ENCODE measurements around the gene SERPINA9.

SERPINA9 gene

GRCh38 chr14:94461526-94462218, 14.3 kb downstream of the SERPINA9 start:
- DNase-seq (ENCODE audit: low read depth) = no peak
- peaks cover 29% of the 10 kb centered on the region for H3K27me3 ChIP-seq (replicated peaks; ENCODE audit: control insufficient read depth, insufficient read depth, low read length)
- peaks cover 16% of the 10 kb centered on the region for H3K9me3 ChIP-seq (ENCODE audit: control insufficient read depth, low read length)
- no peak overlapping the region for H3K4me3 ChIP-seq (ENCODE audit: low read length)
- H3K9ac ChIP-seq (ENCODE audit: low read length) = no peak overlapping the region
- H3K4me1 ChIP-seq (ENCODE audit: control insufficient read depth, insufficient read depth, low read length) = no peaks in the 10 kb centered on the region
- no peaks in the 10 kb centered on the region for H3K36me3 ChIP-seq (ENCODE audit: control insufficient read depth, insufficient read depth, low read length, severe bottlenecking)

DNA sequence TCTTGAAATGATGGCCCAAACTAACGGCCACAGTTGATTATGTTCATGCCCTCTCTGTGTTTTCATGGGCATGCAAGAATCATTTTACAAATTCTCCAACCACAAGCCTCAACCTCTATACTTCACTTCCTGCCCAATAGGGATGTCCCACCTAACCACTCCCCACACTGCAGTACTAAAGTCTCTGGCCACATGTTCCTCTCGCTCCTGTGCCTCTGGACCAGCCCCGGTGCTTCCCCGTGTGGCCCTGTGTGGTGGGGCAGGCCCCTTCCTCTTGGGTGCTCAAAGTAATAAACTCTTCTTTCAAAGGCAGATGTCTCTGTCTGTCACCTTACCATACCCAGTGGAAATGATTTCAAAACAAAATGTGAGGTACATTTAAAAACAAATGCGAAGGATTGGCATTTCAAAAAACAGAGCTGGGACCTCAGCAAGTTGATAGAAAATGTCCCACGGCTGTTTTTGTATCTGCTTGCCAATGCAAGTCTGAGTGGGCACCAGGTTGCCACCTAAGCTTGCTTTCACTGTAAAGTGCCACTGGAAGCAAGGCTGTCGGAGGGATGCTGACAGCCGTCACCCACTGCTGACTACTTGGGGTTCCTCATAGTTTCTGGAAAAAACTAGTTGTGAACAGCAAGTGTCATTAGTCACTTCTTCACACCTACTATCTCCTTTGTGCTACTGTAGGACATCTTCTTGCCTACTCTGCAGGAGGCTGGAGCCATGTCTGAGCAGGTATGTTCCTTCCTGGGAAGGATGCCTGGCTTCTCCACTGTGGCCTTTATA, 15.2 kb downstream of the SERPINA9 start:
- no peak overlapping the region for H3K9ac ChIP-seq (ENCODE audit: low read length)
- peaks cover 22% of the 10 kb centered on the region for H3K9me3 ChIP-seq (ENCODE audit: control insufficient read depth, low read length)
- no peaks in the 10 kb centered on the region for H3K36me3 ChIP-seq (ENCODE audit: control insufficient read depth, insufficient read depth, low read length, severe bottlenecking)
- H3K4me3 ChIP-seq (ENCODE audit: low read length) = no peak overlapping the region
- DNase-seq (ENCODE audit: low read depth) = no peak
- no peaks in the 10 kb centered on the region for H3K4me1 ChIP-seq (ENCODE audit: control insufficient read depth, insufficient read depth, low read length)
- H3K27me3 ChIP-seq (replicated peaks; ENCODE audit: control insufficient read depth, insufficient read depth, low read length) = peaks cover 28% of the 10 kb centered on the region

GRCh38 chr14:94458558-94459205, 17.3 kb downstream of the SERPINA9 start:
- no peak for DNase-seq (ENCODE audit: low read depth)
- peaks cover 21% of the 10 kb centered on the region for H3K9me3 ChIP-seq (ENCODE audit: control insufficient read depth, low read length)
- H3K4me3 ChIP-seq (ENCODE audit: low read length) = no peak overlapping the region
- H3K27me3 ChIP-seq (replicated peaks; ENCODE audit: control insufficient read depth, insufficient read depth, low read length) = peaks cover 17% of the 10 kb centered on the region
- no peaks in the 10 kb centered on the region for H3K36me3 ChIP-seq (ENCODE audit: control insufficient read depth, insufficient read depth, low read length, severe bottlenecking)
- H3K4me1 ChIP-seq (ENCODE audit: control insufficient read depth, insufficient read depth, low read length) = no peaks in the 10 kb centered on the region
- H3K9ac ChIP-seq (ENCODE audit: low read length) = no peak overlapping the region

DNA sequence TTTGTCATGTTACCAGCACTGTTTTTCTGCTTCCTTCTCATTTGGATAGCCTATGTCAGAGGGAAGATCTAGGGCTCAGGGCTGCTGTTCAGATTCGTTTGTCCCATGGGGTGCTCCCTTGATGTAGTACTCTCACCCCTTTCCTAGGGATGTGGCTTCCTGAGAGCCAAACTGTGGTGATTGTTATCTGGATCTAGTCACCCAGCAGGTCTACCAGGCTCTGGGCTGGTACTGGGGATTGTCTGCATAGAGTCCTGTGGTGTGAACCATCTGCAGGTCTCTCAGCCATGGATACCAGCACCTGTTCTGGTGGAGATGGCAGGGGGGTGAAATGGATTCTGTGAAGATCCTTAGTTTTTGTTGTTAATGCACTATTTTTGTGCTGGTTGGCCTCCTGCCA, 17.9 kb downstream of the SERPINA9 start:
- peaks cover 11% of the 10 kb centered on the region for H3K27me3 ChIP-seq (replicated peaks; ENCODE audit: control insufficient read depth, insufficient read depth, low read length)
- no peaks in the 10 kb centered on the region for H3K4me1 ChIP-seq (ENCODE audit: control insufficient read depth, insufficient read depth, low read length)
- no peak for DNase-seq (ENCODE audit: low read depth)

DNA sequence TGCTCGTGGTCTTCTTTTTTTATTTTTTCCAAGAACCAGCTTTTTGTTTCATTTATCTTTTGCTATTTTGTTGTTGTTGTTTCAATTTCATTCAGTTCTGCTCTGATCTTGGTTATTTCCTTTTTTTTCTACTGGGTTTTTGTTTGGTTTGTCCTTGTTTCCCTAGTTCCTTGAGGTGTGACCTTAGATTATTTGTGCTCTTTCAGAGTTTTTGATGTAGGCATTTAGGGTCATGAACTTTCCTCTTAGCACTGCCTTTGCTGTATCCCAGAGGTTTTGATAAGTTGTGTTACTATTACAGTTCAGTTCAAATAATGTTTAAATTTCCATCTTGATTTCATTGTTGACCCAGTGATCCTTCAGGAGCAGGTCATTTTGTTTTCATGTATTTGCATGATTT, 20.1 kb downstream of the SERPINA9 start:
- Histone ChIP-seq H3K9ac (ENCODE audit: low read length) (no peak overlapping the region), H3K36me3 (ENCODE audit: control insufficient read depth, insufficient read depth, low read length, severe bottlenecking) (no peaks in the 10 kb centered on the region), H3K9me3 (ENCODE audit: control insufficient read depth, low read length) (peaks cover 21% of the 10 kb centered on the region), H3K27me3 (replicated peaks; ENCODE audit: control insufficient read depth, insufficient read depth, low read length) (peaks cover 23% of the 10 kb centered on the region), H3K4me1 (ENCODE audit: control insufficient read depth, insufficient read depth, low read length) (no peaks in the 10 kb centered on the region), H3K4me3 (ENCODE audit: low read length) (no peak overlapping the region)
- DNase-seq (ENCODE audit: low read depth) = no peak

More for the DNA sequence above, 17.9 kb downstream of the SERPINA9 start:
- Histone ChIP-seq H3K9me3 (ENCODE audit: control insufficient read depth, low read length) (peaks cover 21% of the 10 kb centered on the region), H3K9ac (ENCODE audit: low read length) (no peak overlapping the region), H3K36me3 (ENCODE audit: control insufficient read depth, insufficient read depth, low read length, severe bottlenecking) (no peaks in the 10 kb centered on the region), H3K4me3 (ENCODE audit: low read length) (no peak overlapping the region)

- DNase-seq (ENCODE audit: low read depth) = no peak
- Histone ChIP-seq H3K4me3 (ENCODE audit: low read length) (no peak overlapping the region), H3K9ac (ENCODE audit: low read length) (no peak overlapping the region), H3K4me1 (ENCODE audit: control insufficient read depth, insufficient read depth, low read length) (no peaks in the 10 kb centered on the region), H3K9me3 (ENCODE audit: control insufficient read depth, low read length) (peaks cover 14% of the 10 kb centered on the region), H3K36me3 (ENCODE audit: control insufficient read depth, insufficient read depth, low read length, severe bottlenecking) (no peaks in the 10 kb centered on the region), H3K27me3 (replicated peaks; ENCODE audit: control insufficient read depth, insufficient read depth, low read length) (peaks cover 47% of the 10 kb centered on the region)
Observed at GRCh38 chr14:94451826-94452225, 24.2 kb downstream of the SERPINA9 start.

- peaks cover 8% of the 10 kb centered on the region for H3K9me3 ChIP-seq (ENCODE audit: control insufficient read depth, low read length)
- H3K27me3 ChIP-seq (replicated peaks; ENCODE audit: control insufficient read depth, insufficient read depth, low read length) = peaks cover 49% of the 10 kb centered on the region
- no peak for DNase-seq (ENCODE audit: low read depth)
- no peak overlapping the region for H3K4me3 ChIP-seq (ENCODE audit: low read length)
- H3K4me1 ChIP-seq (ENCODE audit: control insufficient read depth, insufficient read depth, low read length) = no peaks in the 10 kb centered on the region
- H3K9ac ChIP-seq (ENCODE audit: low read length) = no peak overlapping the region
- H3K36me3 ChIP-seq (ENCODE audit: control insufficient read depth, insufficient read depth, low read length, severe bottlenecking) = no peaks in the 10 kb centered on the region
Observed at GRCh38 chr14:94451091-94451771, 24.8 kb downstream of the SERPINA9 start.

- DNase-seq (ENCODE audit: low read depth) = no peak
- H3K9me3 ChIP-seq (ENCODE audit: control insufficient read depth, low read length) = peaks cover 9% of the 10 kb centered on the region
- H3K4me3 ChIP-seq (ENCODE audit: low read length) = no peak overlapping the region
- H3K4me1 ChIP-seq (ENCODE audit: control insufficient read depth, insufficient read depth, low read length) = no peaks in the 10 kb centered on the region
- H3K9ac ChIP-seq (ENCODE audit: low read length) = no peak overlapping the region
- no peaks in the 10 kb centered on the region for H3K36me3 ChIP-seq (ENCODE audit: control insufficient read depth, insufficient read depth, low read length, severe bottlenecking)
- peaks cover 52% of the 10 kb centered on the region for H3K27me3 ChIP-seq (replicated peaks; ENCODE audit: control insufficient read depth, insufficient read depth, low read length)
Observed at GRCh38 chr14:94450722-94451090, 25.3 kb downstream of the SERPINA9 start.

- H3K9ac ChIP-seq (ENCODE audit: low read length) = no peak overlapping the region
- no peak for DNase-seq (ENCODE audit: low read depth)
- no peak overlapping the region for H3K4me3 ChIP-seq (ENCODE audit: low read length)
- no peaks in the 10 kb centered on the region for H3K36me3 ChIP-seq (ENCODE audit: control insufficient read depth, insufficient read depth, low read length, severe bottlenecking)
- peaks cover 9% of the 10 kb centered on the region for H3K9me3 ChIP-seq (ENCODE audit: control insufficient read depth, low read length)
- peaks cover 52% of the 10 kb centered on the region for H3K27me3 ChIP-seq (replicated peaks; ENCODE audit: control insufficient read depth, insufficient read depth, low read length)
- H3K4me1 ChIP-seq (ENCODE audit: control insufficient read depth, insufficient read depth, low read length) = no peaks in the 10 kb centered on the region
Observed at GRCh38 chr14:94449930-94450329, 26.1 kb downstream of the SERPINA9 start.

DNA sequence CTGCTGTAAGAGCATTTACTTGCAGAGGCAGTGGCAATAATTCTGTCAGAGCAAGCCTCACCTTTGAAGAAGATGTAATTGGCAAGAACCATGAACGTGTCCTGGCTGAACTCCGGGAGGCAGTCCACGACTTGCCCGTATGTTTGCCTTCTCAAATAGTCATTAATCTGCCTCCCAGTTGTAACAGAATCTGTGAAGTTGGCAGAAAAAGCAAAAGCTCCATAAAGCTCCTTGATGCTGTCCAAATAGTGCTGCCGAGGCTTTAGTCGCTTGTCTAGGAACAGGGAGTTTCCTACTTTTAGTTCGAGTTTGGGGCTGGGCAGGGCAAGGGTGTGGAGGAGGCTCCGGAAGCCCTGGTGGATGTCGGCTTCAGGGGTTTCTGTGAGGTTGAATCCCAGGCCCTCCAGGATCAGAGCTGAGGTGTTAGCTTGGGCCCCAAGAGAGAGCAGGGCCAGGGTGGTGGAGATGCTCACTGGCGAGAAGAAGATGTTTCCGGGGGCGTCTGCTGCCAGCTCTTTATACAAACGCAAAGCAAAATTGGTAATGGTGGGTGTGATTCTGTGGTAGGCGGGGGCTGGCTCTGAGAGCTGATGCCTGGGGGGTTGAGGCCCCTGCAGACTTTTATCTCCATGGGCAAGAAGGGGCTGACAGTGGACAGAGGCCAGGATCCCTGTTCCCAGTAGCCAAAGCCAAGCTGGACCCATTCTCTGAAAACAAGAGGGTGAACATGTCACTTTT, 27.8 kb downstream of the SERPINA9 start:
- H3K36me3 ChIP-seq (ENCODE audit: control insufficient read depth, insufficient read depth, low read length, severe bottlenecking) = no peaks in the 10 kb centered on the region
- peaks cover 3% of the 10 kb centered on the region for H3K9me3 ChIP-seq (ENCODE audit: control insufficient read depth, low read length)

More for the DNA sequence above, 27.8 kb downstream of the SERPINA9 start:
- no peak overlapping the region for H3K4me3 ChIP-seq (ENCODE audit: low read length)
- H3K4me1 ChIP-seq (ENCODE audit: control insufficient read depth, insufficient read depth, low read length) = no peaks in the 10 kb centered on the region
- peaks cover 60% of the 10 kb centered on the region for H3K27me3 ChIP-seq (replicated peaks; ENCODE audit: control insufficient read depth, insufficient read depth, low read length)
- no peak for DNase-seq (ENCODE audit: low read depth)
- no peak overlapping the region for H3K9ac ChIP-seq (ENCODE audit: low read length)
